Liver (tissue), 9 donors: ENCODE data around the gene GMPS. TPM values are rescaled to one million over a fixed set of nuclear protein-coding genes. Genes with fewer than 3 reads are reported as not detected.

Source experiments
- DNase-seq: peaks from one replicate; pipeline ENCODE4 v3.0.0-alpha.2; 2017; ENCODE audit warnings: low spot score
- H3K27ac ChIP-seq, 2 donors: one replicate each; pipeline ENCODE4 v1.7.0; 2013; ENCODE audit warnings: inconsistent platforms in 2 of 2, low read length in 2 of 2, control low read depth in 1 of 2, low read depth in 1 of 2, mild to moderate bottlenecking in 1 of 2
- H3K27me3 ChIP-seq, 4 donors: one replicate each; pipeline versions ENCODE4 v1.6.1 to v1.7.0; 2013; ENCODE audit warnings: low read length in 3 of 4, inconsistent platforms in 1 of 4, mild to moderate bottlenecking in 1 of 4, moderate library complexity in 1 of 4; ENCODE audit not compliant: control insufficient read depth in 4 of 4, insufficient read depth in 4 of 4
- H3K36me3 ChIP-seq, 4 donors: one replicate each; pipeline versions ENCODE4 v1.6.1 to v1.7.0; 2013; ENCODE audit warnings: low read length in 3 of 4, mild to moderate bottlenecking in 3 of 4, low read depth in 1 of 4, moderate library complexity in 1 of 4; ENCODE audit not compliant: control insufficient read depth in 4 of 4, insufficient read depth in 3 of 4
- H3K4me1 ChIP-seq, 4 donors: one replicate each; pipeline versions ENCODE4 v1.6.1 to v1.7.0; 2013; ENCODE audit warnings: low read length in 3 of 4, mild to moderate bottlenecking in 3 of 4, moderate library complexity in 1 of 4; ENCODE audit not compliant: control insufficient read depth in 4 of 4, insufficient read depth in 4 of 4
- H3K4me3 ChIP-seq, 3 donors: one replicate each; pipeline versions ENCODE4 v1.6.1 to v1.7.0; 2013; ENCODE audit warnings: low read length in 3 of 3, control low read depth in 1 of 3, low read depth in 1 of 3, mild to moderate bottlenecking in 1 of 3
- H3K9ac ChIP-seq, 2 donors: one replicate each; pipeline ENCODE4 v1.7.0; 2013; ENCODE audit warnings: low read length in 2 of 2, mild to moderate bottlenecking in 2 of 2, moderate library complexity in 2 of 2, control low read depth in 1 of 2, low read depth in 1 of 2
- H3K9me3 ChIP-seq, 4 donors: one replicate each; pipeline versions ENCODE4 v1.6.1 to v1.7.0; 2013; ENCODE audit warnings: low read length in 3 of 4; ENCODE audit not compliant: control insufficient read depth in 4 of 4
- ATF3 ChIP-seq: IDR thresholded peaks from 2 replicates; pipeline ENCODE4 v1.6.1; 2016; ENCODE audit warnings: antibody characterized with exemption
- CTCF ChIP-seq: fragments of 150-350 bp; IDR thresholded peaks from 2 replicates; pipeline ENCODE4 v1.5.1; 2017; ENCODE audit warnings: improper control_type of control experiment, low read depth, low read length; ENCODE audit not compliant: missing input control
- FOXA1 ChIP-seq: IDR thresholded peaks from 2 replicates; pipeline ENCODE4 v1.6.1; 2016; ENCODE audit warnings: antibody characterized with exemption
- FOXA2 ChIP-seq: IDR thresholded peaks from 2 replicates; pipeline ENCODE4 v1.6.1; 2016; ENCODE audit warnings: antibody characterized with exemption
- GABPA ChIP-seq, 2 donors: IDR thresholded peaks in 1 of 2; conservative IDR thresholded peaks in 1 of 2; 2 replicates each; pipeline ENCODE4 v1.6.1; 2016; ENCODE audit warnings: antibody characterized with exemption in 2 of 2, mild to moderate bottlenecking in 1 of 2, moderate library complexity in 1 of 2
- HNF4A ChIP-seq, 2 donors: conservative IDR thresholded peaks; 2 replicates each; pipeline ENCODE4 v1.6.1; 2016; ENCODE audit warnings: antibody characterized with exemption in 2 of 2, mild to moderate bottlenecking in 2 of 2
- HNF4G ChIP-seq: IDR thresholded peaks from 2 replicates; pipeline ENCODE4 v1.6.1; 2016; ENCODE audit warnings: antibody characterized with exemption
- JUND ChIP-seq, 2 donors: IDR thresholded peaks; 2 replicates each; pipeline ENCODE4 v1.6.1; 2016; ENCODE audit warnings: antibody characterized with exemption in 2 of 2
- MAX ChIP-seq: IDR thresholded peaks from 2 replicates; pipeline ENCODE4 v1.6.1; 2016; ENCODE audit warnings: antibody characterized with exemption
- NR2F2 ChIP-seq: IDR thresholded peaks from 2 replicates; pipeline ENCODE4 v1.6.1; 2016; ENCODE audit warnings: antibody characterized with exemption
- RAD21 ChIP-seq, 2 donors: IDR thresholded peaks; 2 replicates each; pipeline ENCODE4 v1.6.1; 2016; ENCODE audit warnings: antibody characterized with exemption in 2 of 2, mild to moderate bottlenecking in 2 of 2
- REST ChIP-seq: IDR thresholded peaks from 2 replicates; pipeline ENCODE4 v1.6.1; 2016; ENCODE audit warnings: antibody characterized with exemption, mild to moderate bottlenecking
- RXRA ChIP-seq, 2 donors: IDR thresholded peaks; 2 replicates each; pipeline ENCODE4 v1.6.1; 2017 to 2018; ENCODE audit warnings: antibody characterized with exemption in 2 of 2, mild to moderate bottlenecking in 1 of 2
- TAF1 ChIP-seq: conservative IDR thresholded peaks from 2 replicates; pipeline ENCODE4 v1.6.1; 2016; ENCODE audit warnings: antibody characterized with exemption, mild to moderate bottlenecking
- YY1 ChIP-seq: IDR thresholded peaks from 2 replicates; pipeline ENCODE4 v1.6.1; 2016; ENCODE audit warnings: antibody characterized with exemption, mild to moderate bottlenecking
- ZBTB33 ChIP-seq: IDR thresholded peaks from 2 replicates; pipeline ENCODE4 v1.6.1; 2016; ENCODE audit warnings: antibody characterized with exemption
- WGBS: extraction: QIAGEN DNeasy Blood & Tissue Kit; methylation state at CpG from one replicate; pipeline ENCODE4 v1.1.7; 2013; 5-methylcytosine and 5-hydroxymethylcytosine counted together
- polyA plus RNA-seq, 2 donors: library from polyadenylated mRNA; stranded (reverse) in 1 of 2; unstranded in 1 of 2; fragments of 200-250 nt in 1 of 2; fragments of >200 nt in 1 of 2; fragmentation: Nextera tagmentation in 1 of 2; extraction: Ambion mirVana in 1 of 2; gene quantifications; one replicate each; pipeline versions ENCODE4 v1.2.1 to v1.2.3, GENCODE V29; 2013 to 2015
- total RNA-seq, 2 donors: library from RNA; depleted of rRNA; stranded (reverse); fragments of >200 nt; gene quantifications; one replicate each; pipeline ENCODE4 v1.2.3, GENCODE V29; 2014
- donor health status: healthy.
- donor health status: healthy.
- donor health status: healthy.
- donor health status: healthy.
- donor health status: healthy.

GMPS gene
- total and polyA plus RNA-seq, 4 donors = 10.8 to 16.1 (median 14.8) TPM

GRCh38 chr3:155835341-155836071 is 34.9 kb upstream of the GMPS start:
- no peaks in the 10 kb centered on the region for H3K27me3 ChIP-seq
- 92% methylated on average over 9 of the region's 9 CpGs for WGBS
- peaks cover 3 to 12% (median 9%) of the 10 kb centered on the region in 4 donors for H3K36me3 ChIP-seq

GRCh38 chr3:155843569-155843968 is 26.9 kb upstream of the GMPS start:
- H3K4me1 ChIP-seq = peaks cover 2 to 9% (median 5%) of the 10 kb centered on the region in 4 donors
- no peak overlapping the region for H3K27ac ChIP-seq
- DNase-seq = no peak
- H3K9me3 ChIP-seq = no peaks in the 10 kb centered on the region
- 83% methylated on average over 1 of the region's 1 CpG for WGBS
- peaks cover 0 to 3% (median 1%) of the 10 kb centered on the region in 4 donors for H3K36me3 ChIP-seq
- H3K27me3 ChIP-seq = no peaks in the 10 kb centered on the region
- TF ChIP-seq MAX = no peak
- TF ChIP-seq HNF4G = no peak
- TF ChIP-seq HNF4A (conservative IDR thresholded peaks at IDR 0.05) = no peak
- no peak for TF ChIP-seq ZBTB33
- TF ChIP-seq FOXA1 = no peak
- no peak for TF ChIP-seq RAD21 (IDR thresholded peaks at IDR 0.05)
- no peak for TF ChIP-seq YY1
- no peak for TF ChIP-seq REST
- no peak for TF ChIP-seq TAF1
- H3K4me3 ChIP-seq = no peak overlapping the region
- H3K9ac ChIP-seq = no peak overlapping the region

More at GRCh38 chr3:155835341-155836071, 34.9 kb upstream of the GMPS start:
- H3K9ac ChIP-seq = no peak overlapping the region
- H3K27ac ChIP-seq = no peak overlapping the region
- H3K9me3 ChIP-seq = no peaks in the 10 kb centered on the region
- DNase-seq = no peak
- H3K4me1 ChIP-seq = no peaks in the 10 kb centered on the region
- no peak overlapping the region for H3K4me3 ChIP-seq
- no peak for TF ChIP-seq NR2F2
- no peak for TF ChIP-seq ATF3
- no peak for TF ChIP-seq FOXA2
- no peak for TF ChIP-seq FOXA1
- TF ChIP-seq HNF4A (conservative IDR thresholded peaks at IDR 0.05) = no peak

- Histone ChIP-seq H3K4me3 (no peak overlapping the region), H3K4me1 (peaks cover 4 to 21% (median 13%) of the 10 kb centered on the region in 4 donors), H3K9ac (no peak overlapping the region), H3K27ac (no peak overlapping the region), H3K27me3 (no peaks in the 10 kb centered on the region), H3K9me3 (no peaks in the 10 kb centered on the region), H3K36me3 (peaks cover 0 to 3% (median 1%) of the 10 kb centered on the region in 4 donors)
- DNase-seq = no peak
- WGBS = 90% methylated on average over 3 of the region's 3 CpGs
- TF ChIP-seq GABPA (IDR thresholded peaks at IDR 0.05 in 1 of 2, conservative IDR thresholded peaks at IDR 0.05 in 1 of 2) (no peak), ATF3 (no peak), FOXA2 (no peak), HNF4G (no peak), RXRA (IDR thresholded peaks at IDR 0.05) (no peak), JUND (IDR thresholded peaks at IDR 0.05) (no peak), TAF1 (no peak), ZBTB33 (no peak), CTCF (no peak)
Measured at GRCh38 chr3:155846119-155846518, 24.3 kb upstream of the GMPS start.
